Prostate gland (tissue), 2 donors: ENCODE data around the gene TDRD1.

ENCODE experiments used
- CTCF ChIP-seq, 4 experiments: fragments of 200-600 bp in 2 of 4; fragments of 450-650 bp in 2 of 4; sonication (generic) in 2 of 4; IDR thresholded peaks; 1 replicate in 3 of 4; 2 replicates in 1 of 4; pipeline ENCODE4 v1.5.1; 2016 to 2019; ENCODE audit warnings: antibody characterized with exemption in 4 of 4, mild to moderate bottlenecking in 2 of 4, moderate library complexity in 2 of 4
- POLR2A ChIP-seq: fragments of 450-650 bp; IDR thresholded peaks from one replicate; pipeline ENCODE4 v1.6.1; 2016; ENCODE audit warnings: antibody characterized with exemption, mild to moderate bottlenecking
- POLR2AphosphoS5 ChIP-seq: sonication (generic); formaldehyde crosslinking; IDR thresholded peaks from one replicate; pipeline ENCODE4 v1.6.1; 2017; ENCODE audit warnings: antibody characterized with exemption

DNA sequence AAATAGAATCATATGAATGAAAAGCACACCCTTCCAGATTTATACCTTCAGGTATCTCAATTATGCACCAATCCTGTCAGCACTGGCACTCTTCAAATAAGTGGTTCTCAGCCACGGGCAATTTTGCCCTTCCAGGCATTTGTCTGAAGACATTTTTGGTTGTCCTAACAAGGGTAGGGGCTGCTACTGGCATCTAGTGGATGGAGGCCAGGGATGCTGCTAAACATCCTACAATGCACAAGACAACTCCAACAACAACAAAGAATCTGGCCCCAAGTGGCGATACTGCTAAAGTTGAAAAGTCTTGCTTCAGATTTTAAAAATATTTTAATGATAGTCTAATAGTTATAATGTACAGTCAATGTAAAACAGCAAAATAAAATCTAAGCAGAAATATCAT, 21.2 kb upstream of the TDRD1 start:
- TF ChIP-seq CTCF (IDR thresholded peaks at IDR 0.05) (no peak), POLR2AphosphoS5 (no peak), POLR2A (no peak)
